Muscle of back (tissue), 11 donors: ENCODE data around the gene TDRD6. TPM values are rescaled to one million over a fixed set of nuclear protein-coding genes. Genes with fewer than 3 reads are reported as not detected.
A peak's percentile ranks its signal among the peaks of the same experiment; 100 is the strongest.

Experiments used
- DNase-seq, 3 donors: peaks; one replicate each; pipeline versions ENCODE4 v3.0.0 to v3.0.0-alpha.2; 2013
- polyA plus RNA-seq, 10 donors: library from polyadenylated mRNA; unstranded; fragments of 120-200 nt; gene quantifications; one replicate each; pipeline ENCODE4 v1.2.1, GENCODE V29; 2013; ENCODE audit not compliant: insufficient read length in 10 of 10

The TDRD6 gene
- polyA plus RNA-seq, 10 donors: 0.37 to 1.8 (median 0.82) TPM

- DNase-seq: no peak
These were observed 10.9 kb upstream of the TDRD6 start for GRCh38 chr6:46676604-46677313.

- DNase-seq: no peak
These were observed 10.4 kb upstream of the TDRD6 start for GRCh38 chr6:46677314-46677654.

- no peak for DNase-seq
These were observed 2.9 kb upstream of the TDRD6 start for GRCh38 chr6:46684771-46685170.

DNA sequence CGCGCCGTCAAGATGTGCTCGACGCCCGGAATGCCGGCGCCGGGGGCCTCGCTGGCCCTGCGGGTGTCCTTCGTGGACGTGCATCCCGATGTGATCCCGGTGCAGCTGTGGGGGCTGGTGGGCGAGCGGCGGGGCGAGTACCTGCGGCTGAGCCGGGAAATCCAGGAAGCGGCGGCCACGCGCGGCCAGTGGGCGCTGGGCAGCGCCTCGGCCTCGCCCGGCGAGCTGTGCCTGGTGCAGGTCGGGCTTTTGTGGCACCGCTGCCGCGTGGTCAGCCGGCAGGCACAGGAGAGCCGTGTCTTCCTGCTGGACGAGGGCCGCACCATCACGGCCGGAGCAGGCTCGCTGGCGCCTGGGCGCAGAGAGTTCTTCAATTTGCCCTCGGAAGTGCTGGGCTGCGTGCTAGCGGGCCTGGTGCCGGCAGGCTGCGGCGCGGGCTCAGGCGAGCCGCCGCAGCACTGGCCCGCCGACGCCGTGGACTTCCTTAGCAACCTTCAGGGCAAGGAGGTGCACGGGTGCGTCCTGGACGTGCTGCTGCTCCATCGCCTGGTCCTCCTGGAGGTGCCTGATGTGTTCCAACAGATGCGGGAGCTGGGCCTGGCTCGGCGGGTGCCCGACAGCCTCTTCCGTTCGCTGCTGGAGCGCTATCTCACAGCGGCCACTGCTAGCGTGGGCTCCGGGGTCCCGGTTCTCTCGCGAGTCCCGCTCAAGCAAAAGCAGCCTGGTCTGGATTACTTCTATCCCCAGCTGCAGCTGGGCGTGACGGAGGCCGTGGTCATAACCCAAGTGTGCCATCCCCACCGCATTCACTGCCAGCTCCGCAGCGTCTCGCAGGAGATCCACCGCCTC is 656 bp downstream of the TDRD6 start:
- DNase-seq: no peak

DNA sequence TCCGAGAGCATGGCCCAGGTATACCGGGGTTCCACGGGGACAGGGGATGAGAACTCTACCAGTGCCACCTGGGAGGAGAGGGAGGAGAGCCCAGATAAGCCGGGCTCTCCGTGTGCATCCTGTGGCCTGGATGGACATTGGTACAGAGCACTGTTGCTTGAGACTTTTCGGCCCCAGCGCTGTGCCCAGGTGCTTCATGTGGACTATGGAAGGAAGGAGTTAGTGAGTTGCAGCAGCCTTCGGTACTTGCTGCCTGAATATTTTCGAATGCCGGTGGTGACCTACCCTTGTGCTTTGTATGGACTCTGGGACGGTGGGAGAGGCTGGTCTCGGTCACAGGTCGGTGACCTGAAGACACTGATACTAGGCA is 1.3 kb downstream of the TDRD6 start:
- no peak for DNase-seq

GRCh38 chr6:46689657-46690056 is 2.0 kb downstream of the TDRD6 start:
- peak in 1 of 3 donors; percentile 4 for DNase-seq

DNA sequence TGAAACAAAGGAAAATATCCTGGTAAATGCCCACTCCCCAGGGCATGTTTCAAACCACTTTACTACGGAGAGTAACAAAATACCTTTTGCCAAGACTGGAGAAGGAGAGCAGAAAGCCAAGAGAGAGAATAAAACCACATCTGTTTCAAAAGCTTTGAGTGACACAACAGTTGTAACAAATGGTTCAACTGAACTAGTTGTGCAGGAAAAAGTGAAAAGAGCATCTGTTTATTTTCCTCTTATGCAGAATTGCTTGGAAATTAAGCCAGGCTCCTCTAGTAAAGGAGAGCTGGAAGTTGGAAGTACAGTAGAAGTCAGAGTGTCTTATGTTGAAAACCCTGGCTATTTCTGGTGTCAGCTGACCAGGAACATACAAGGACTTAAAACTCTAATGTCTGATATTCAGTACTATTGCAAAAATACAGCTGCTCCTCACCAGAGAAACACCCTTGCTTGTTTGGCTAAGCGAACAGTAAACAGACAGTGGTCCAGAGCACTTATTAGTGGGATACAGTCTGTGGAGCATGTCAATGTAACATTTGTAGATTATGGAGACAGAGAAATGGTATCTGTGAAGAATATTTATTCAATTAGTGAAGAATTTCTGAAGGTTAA is 2.6 kb downstream of the TDRD6 start:
- DNase-seq: peak in 2 of 3 donors; percentile 32 to 41

DNA sequence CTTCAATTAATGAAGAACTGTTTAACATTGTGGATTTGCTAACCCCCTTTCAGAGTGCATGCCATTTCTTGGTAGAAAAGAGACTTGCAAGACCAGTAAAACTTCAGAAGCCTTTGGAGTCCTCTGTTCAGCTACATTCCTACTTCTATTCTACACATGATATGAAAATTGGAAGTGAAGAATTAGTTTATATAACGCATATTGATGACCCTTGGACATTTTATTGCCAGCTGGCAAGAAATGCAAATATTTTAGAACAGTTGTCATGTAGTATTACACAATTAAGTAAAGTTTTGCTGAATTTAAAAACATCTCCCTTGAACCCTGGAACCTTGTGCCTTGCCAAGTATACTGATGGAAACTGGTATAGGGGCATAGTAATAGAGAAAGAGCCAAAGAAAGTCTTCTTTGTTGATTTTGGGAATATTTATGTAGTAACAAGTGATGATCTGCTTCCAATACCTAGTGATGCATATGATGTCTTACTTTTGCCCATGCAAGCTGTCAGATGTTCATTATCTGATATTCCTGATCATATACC is 3.3 kb downstream of the TDRD6 start:
- DNase-seq: no peak

- no peak for DNase-seq
These were observed 12.3 kb downstream of the TDRD6 start for GRCh38 chr6:46699970-46700369.

- DNase-seq: peak in 2 of 3 donors; percentile 11 to 44
These were observed 16.9 kb downstream of the TDRD6 start for GRCh38 chr6:46704562-46704961.

GRCh38 chr6:46706464-46706863 is 18.8 kb downstream of the TDRD6 start:
- DNase-seq: no peak

GRCh38 chr6:46711491-46711890 is 23.8 kb downstream of the TDRD6 start:
- DNase-seq: no peak

DNA sequence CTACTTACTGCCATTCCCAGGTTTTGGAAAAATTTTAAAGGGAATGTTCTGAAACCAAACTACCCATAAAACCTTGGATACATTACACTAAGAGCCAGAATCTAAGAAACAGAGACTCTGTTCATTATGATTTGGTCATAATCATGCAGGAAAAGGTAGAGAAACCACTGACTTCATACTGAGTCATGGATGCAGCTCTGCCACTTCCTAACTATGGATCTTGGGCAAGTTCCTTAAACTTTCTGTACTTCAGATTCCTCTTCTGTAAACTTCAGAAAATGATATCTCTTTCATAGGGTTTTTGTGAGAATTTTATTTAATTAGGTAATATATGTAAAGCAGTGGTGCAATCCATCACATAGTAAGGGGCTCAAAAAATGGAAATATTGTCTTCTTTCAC is 27.5 kb downstream of the TDRD6 start:
- no peak for DNase-seq

- DNase-seq: no peak
These were observed 31.4 kb downstream of the TDRD6 start for GRCh38 chr6:46719099-46719498.

- no peak for DNase-seq
These were observed 32.7 kb downstream of the TDRD6 start for GRCh38 chr6:46720401-46720800.

GRCh38 chr6:46729787-46730326 is 42.2 kb downstream of the TDRD6 start:
- no peak for DNase-seq

DNA sequence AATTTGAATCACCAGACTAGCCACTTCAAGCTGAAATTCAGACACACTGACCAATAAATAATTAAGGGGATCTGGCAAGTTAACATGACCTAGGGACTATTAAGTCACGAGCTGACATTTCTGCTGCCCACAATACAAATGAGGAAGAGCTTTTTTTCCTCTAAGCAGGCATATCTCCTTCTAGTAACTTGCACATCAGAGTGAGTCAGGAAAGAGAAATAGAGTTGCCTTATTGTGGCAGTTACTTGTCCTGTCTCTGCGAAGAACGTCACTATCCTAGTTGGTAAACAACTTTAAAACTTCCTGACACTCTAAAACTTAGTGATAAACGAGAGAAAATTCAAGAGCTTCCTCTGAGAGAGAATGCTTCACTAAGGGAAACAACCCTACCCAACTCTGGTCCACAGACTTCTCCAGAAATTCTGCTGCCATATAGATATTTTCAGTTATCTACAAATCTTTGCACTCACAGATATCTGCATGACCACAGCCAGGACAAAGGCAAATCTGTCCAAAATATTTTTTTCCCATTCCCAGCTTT is 43.3 kb downstream of the TDRD6 start:
- DNase-seq: peak in 1 of 3 donors; percentile 22

DNA sequence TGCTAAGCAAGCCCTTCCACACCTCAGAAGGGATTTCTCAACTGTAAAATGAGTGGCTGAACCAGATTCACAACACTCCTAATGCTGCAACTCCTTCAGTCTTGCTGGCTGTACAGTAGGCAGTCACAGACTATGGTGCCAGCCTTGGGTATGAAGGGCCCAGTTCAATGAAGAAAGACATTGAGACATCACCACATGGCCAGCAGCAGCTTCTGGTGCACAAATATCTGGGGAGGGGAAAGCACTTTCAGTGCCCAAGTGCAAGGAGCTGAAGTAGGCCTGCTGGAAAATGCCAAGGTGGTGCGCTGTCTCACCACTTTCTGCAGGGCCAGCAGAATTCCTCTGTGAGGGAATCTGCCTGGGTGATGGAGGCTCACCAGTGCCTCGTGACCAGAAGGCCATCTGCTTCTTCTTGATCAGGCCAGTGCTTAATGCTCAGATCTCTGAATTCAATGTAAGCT is 45.7 kb downstream of the TDRD6 start:
- DNase-seq: peak in 1 of 3 donors; percentile 20

- peak in 2 of 3 donors; percentile 58 to 86 for DNase-seq
These were observed 47.4 kb downstream of the TDRD6 start, which contains the start of gene PLA2G7 for GRCh38 chr6:46734867-46735719. Gene PLA2G7, minus strand, starts transcription at chr6:46735375. Its CDS starts 12,484 bp downstream, at chr6:46722891.

DNA sequence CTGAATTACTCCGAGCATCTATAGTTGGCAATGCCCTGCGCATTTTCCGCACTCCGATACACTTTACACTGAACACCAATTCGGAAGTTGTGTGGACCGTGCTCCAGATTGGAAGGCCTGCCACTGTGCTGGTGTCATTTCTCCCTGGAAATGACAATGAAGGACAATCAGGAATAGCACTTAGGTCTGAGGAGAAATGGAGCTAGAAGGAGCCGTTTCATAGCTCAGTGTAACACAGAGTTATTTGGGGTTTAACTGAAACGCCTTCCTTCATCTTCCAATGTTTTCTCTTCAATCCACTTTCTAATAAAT is 48.0 kb downstream of the TDRD6 start:
- DNase-seq: no peak

DNA sequence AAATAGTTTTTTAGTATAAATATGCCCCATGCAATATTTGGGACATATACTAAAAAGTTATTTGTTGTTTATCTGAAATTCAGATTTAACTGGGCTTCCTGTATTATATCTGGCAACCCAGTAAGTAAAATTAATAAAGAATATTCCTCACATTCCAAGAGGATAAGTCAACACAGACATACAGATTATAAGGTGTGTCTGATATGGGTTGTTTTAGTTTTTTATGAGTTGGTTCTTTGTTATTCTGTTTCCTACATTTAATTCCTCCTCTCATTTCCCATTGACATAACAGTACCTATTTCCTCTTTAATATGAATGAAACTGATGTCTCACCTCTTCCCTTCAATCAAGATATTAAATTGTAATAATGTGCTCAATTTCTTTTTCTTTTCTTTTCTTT is 49.2 kb downstream of the TDRD6 start:
- DNase-seq: no peak
